Effector memory CD4-positive, alpha-beta T cell (primary cell): Measurements from ENCODE around the gene PPFIA1.
"Not testable (repeated sequence)": the region's sequence is repeated elsewhere in the genome, so short reads cannot be mapped to it uniquely, and the experiment has no call there.

Source experiments
- DNase-seq, 3 donors: peaks; one replicate each; pipeline ENCODE4 v3.0.0-alpha.2; 2020
- H3K27ac ChIP-seq: 2 replicates; pipeline ENCODE4 v1.7.0; 2013; ENCODE audit warnings: mild to moderate bottlenecking, low read length, moderate library complexity; ENCODE audit not compliant: insufficient read depth, poor library complexity, severe bottlenecking
- H3K27me3 ChIP-seq: replicated peaks from 2 replicates; pipeline ENCODE4 v1.7.0; 2013; ENCODE audit warnings: mild to moderate bottlenecking, low read length; ENCODE audit not compliant: insufficient read depth, control insufficient read depth, poor library complexity, severe bottlenecking
- H3K36me3 ChIP-seq: 2 replicates; pipeline ENCODE4 v1.7.0; 2013; ENCODE audit warnings: mild to moderate bottlenecking, low read length, moderate library complexity; ENCODE audit not compliant: control insufficient read depth, insufficient read depth
- H3K4me1 ChIP-seq: 2 replicates; pipeline ENCODE4 v1.7.0; 2013; ENCODE audit warnings: low read length, mild to moderate bottlenecking; ENCODE audit not compliant: control insufficient read depth, insufficient read depth, poor library complexity, severe bottlenecking
- H3K4me3 ChIP-seq: 2 replicates; pipeline ENCODE4 v1.7.0; 2013; ENCODE audit warnings: low read length, low read depth, mild to moderate bottlenecking; ENCODE audit not compliant: insufficient read depth, poor library complexity, severe bottlenecking
- H3K9me3 ChIP-seq: 2 replicates; pipeline ENCODE4 v1.7.0; 2013; ENCODE audit warnings: mild to moderate bottlenecking, low read length, moderate library complexity; ENCODE audit not compliant: control insufficient read depth

The PPFIA1 gene

DNA sequence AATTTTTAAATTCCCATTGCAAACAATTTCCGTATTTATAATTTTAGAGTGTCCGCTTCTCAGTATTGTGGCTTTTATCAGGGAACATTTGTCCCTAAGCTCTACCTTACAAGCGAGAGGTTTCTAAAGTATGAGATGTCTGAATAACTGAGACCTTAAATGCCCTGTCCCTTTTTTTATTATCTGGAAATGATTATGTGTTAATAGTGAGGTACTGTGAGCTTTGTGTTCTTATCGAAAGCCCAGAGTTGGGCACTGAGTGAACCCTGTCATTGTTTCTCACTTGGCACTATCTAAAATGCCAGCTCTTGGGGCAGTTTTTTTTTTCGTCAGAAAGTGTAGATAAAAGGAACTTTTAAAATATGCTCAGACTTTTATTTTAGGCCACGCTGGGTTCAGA, 137.3 kb downstream of the PPFIA1 start:
- Histone ChIP-seq H3K27me3 (no peaks in the 10 kb centered on the region), H3K27ac (no peak overlapping the region), H3K4me3 (no peak overlapping the region), H3K4me1 (no peaks in the 10 kb centered on the region), H3K9me3 (no peaks in the 10 kb centered on the region), H3K36me3 (no peaks in the 10 kb centered on the region)
- no peak for DNase-seq

DNA sequence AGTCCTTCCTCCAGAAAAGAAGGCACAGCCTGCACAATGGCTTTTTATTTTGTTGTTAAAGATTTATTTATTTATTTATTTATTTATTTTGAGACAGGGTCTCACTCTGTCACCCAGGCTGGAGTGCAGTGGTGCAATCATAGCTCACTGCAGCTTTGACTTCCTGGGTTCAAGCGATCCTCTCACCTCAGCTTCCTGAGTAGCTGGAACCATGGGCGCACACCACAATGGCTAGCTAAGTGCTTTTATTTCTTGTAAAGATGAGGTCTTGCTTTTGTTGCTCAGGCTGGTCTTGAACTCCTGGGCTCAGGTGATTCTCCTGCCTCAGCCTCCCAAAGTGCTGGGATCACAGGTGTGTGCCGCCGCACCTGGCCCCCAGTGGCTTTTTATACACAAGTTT, 137.8 kb downstream of the PPFIA1 start:
- H3K27ac ChIP-seq, H3K9me3 ChIP-seq, DNase-seq, H3K4me1 ChIP-seq, H3K4me3 ChIP-seq, H3K27me3 ChIP-seq, H3K36me3 ChIP-seq: not testable (repeated sequence)

DNA sequence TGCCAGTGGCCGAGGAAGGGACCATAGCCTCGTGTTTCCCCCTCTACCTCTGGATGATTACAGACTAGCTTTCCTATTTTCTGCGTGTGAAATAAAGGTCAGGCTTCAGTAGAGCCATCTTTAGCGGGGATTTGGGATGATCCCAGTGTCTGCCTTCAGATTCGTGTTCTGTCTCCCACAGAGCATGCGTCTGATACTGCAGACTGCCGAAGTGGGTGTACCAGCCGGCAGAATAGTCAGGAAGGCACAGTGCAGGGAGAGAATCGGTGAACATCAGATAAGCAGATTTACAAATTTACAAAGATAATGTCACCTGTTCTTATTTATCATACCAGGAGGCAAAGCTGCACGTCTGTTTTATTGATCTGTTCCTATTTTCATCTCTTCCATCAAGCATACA, 138.9 kb downstream of the PPFIA1 start:
- DNase-seq = no peak
- Histone ChIP-seq H3K27ac (no peak overlapping the region), H3K4me1 (no peaks in the 10 kb centered on the region), H3K36me3 (no peaks in the 10 kb centered on the region), H3K4me3 (no peak overlapping the region), H3K27me3 (no peaks in the 10 kb centered on the region), H3K9me3 (no peaks in the 10 kb centered on the region)

DNA sequence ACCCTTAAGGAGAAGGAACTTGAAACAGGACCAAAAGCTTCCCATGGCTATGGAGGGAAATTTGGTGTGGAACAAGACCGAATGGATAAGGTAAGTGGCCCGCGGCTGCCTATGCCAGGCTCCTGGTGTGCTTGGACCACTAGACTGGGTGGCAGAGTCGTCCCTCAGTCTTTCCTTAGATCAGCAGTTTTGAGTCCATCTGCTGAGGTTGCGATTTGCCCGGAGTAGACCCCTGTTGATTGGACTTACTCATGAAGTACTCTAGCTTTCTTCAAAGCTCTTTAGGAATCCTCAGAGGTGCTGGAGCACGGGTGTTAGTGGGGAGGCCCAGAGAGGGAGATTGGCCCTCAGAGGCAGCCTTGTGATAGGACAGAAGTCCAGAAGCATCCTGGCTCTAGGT, 139.4 kb downstream of the PPFIA1 start:
- Histone ChIP-seq H3K36me3 (no peaks in the 10 kb centered on the region), H3K27ac (no peak overlapping the region)

DNA sequence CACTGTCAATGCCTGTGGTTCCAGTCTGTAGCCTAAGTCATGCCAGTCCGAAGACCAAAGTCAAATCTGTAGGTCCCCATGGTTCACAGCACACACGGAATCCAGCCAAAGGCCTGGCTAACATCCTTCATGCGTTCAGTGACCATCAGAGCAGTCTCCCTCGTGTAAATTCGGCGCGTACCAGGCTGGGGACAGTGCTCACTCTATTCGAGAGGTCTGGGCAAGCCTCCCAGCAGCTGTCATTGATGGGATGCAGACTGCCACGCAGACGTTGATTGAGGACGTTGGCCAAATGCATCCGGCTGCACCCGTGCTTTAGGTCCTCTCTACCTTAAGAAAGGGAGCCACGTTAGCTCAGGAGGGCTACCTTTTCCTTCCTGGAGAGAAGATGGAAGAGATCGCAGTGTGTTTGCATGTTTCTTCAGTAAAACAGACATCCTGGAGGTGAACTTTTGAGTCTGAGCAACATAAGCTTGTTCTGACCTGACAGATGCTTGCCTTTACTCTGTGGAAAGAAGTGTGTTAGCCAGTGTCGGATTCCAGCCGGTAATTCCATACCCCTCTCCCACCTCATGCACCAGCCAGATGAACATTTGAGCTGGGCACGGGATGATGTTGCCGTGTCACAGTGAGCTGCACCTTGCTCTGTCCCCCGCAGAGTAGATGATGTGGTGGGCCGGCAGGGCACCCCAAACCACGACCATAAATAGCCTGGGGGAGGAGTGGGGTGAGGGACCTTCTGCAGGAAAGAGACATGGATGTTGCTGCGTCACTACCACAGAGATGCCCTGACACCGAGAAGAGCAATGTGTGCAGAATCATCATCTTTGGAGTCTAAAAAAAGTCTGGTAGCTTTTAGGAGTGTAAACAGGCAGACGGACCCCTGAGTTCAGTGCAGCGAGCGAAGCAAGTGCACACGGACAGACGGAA, 140.1 kb downstream of the PPFIA1 start:
- no peaks in the 10 kb centered on the region for H3K36me3 ChIP-seq
- H3K9me3 ChIP-seq = no peaks in the 10 kb centered on the region
- no peaks in the 10 kb centered on the region for H3K4me1 ChIP-seq
- no peak overlapping the region for H3K4me3 ChIP-seq
- no peak for DNase-seq
- no peaks in the 10 kb centered on the region for H3K27me3 ChIP-seq
- H3K27ac ChIP-seq = no peak overlapping the region

More for the DNA sequence above, 139.4 kb downstream of the PPFIA1 start:
- no peaks in the 10 kb centered on the region for H3K27me3 ChIP-seq
- no peaks in the 10 kb centered on the region for H3K9me3 ChIP-seq
- no peaks in the 10 kb centered on the region for H3K4me1 ChIP-seq
- DNase-seq = no peak
- H3K4me3 ChIP-seq = no peak overlapping the region

DNA sequence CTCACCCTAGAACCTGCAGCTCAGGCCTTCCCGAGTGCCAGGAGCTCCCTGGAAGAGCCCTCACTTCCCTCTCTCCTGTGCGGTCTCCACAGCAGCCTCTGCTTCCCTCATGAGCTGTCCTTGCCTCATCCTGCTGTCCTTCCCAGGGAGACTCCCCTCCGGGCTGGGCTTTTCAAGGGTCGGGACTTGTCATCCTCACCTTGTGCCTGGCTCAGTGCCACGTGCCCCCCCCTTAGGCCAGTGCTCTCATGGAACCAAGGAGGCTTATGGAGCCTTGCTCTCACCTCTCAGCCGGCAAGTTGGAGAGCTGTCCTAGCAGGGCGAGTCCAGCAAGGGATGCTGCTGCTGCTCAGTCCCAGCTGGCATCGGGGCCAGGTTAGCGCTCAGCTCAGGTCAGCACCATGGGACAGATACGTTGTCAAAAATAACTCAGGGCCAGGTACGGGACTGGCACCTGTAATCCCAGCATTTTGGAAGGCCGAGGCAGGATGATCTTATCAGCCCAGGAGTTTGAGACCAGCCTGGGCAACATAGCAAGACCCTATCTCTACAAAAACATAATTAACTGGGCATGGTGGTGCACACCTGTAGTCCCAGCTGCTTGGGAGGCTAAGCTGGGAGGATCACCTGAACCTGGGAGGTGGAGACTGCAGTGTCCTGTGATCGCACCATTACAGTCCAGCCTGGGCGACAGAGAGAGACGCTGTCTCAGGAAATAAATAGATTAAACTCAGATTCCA, 141.4 kb downstream of the PPFIA1 start:
- Histone ChIP-seq H3K36me3 (no peaks in the 10 kb centered on the region), H3K27ac (no peak overlapping the region), H3K4me1 (no peaks in the 10 kb centered on the region), H3K4me3 (no peak overlapping the region), H3K9me3 (no peaks in the 10 kb centered on the region), H3K27me3 (no peaks in the 10 kb centered on the region)
- DNase-seq = no peak

DNA sequence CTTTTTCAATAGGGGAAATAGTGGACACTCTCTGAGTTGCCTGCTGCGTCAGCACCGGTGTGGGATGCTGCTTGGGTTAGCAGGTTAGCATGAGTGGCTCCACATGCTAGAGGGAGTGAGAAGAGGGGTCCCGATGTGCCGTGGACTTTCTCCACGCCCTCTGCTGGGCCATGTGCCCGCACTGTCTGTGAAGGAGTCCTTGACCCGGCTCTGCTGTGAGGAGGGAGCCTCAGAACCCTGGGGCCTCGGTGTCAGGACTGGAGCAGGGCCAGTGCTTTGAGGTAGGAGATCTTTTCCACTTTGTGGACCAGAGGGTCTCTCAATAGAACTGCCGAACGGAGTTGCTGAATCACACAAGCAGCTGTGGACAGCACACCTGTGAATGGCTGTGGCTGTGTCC, 142.7 kb downstream of the PPFIA1 start:
- H3K27me3 ChIP-seq = no peaks in the 10 kb centered on the region
- H3K9me3 ChIP-seq = no peaks in the 10 kb centered on the region
- no peaks in the 10 kb centered on the region for H3K36me3 ChIP-seq
- H3K4me3 ChIP-seq = no peak overlapping the region
- H3K4me1 ChIP-seq = no peaks in the 10 kb centered on the region
- DNase-seq = no peak
- no peak overlapping the region for H3K27ac ChIP-seq

DNA sequence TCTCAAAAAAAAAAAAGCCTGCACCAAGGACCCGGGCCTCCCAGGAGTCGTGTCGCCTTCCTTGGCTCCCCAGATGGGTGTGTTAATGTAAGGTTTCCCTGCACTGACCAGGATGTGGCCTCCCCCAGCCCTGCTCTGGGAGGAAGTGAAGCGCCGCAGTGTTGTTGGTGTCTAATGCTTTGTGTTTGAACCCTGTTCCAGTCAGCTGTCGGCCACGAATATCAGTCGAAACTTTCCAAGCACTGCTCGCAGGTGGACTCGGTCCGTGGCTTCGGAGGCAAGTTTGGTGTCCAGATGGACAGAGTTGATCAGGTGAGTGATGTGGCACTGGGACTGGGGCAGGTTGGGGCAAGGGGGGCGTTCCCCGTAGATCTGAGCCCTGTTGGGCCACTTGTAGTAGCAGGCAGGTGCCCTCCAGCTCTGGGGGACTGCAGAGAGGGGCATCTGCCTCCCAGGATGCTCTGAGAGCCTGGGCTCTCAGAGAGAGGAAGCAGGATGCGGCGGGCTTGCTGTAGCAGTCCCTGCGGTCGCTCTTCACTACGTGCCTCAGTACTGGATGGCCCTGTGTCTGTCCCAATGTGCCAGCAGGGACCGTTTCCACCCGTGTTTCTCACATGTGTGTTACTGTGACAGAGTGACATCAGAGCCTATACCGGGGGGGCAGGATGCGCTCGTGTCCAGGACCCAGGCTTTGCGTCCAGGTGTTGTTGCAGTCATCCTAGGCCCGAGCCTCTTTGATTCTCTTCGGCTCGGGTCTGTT, 144.0 kb downstream of the PPFIA1 start:
- H3K9me3 ChIP-seq = no peaks in the 10 kb centered on the region
- DNase-seq = no peak
- H3K36me3 ChIP-seq = no peaks in the 10 kb centered on the region
- no peak overlapping the region for H3K27ac ChIP-seq
- no peak overlapping the region for H3K4me3 ChIP-seq
- H3K4me1 ChIP-seq = no peaks in the 10 kb centered on the region
- no peaks in the 10 kb centered on the region for H3K27me3 ChIP-seq

DNA sequence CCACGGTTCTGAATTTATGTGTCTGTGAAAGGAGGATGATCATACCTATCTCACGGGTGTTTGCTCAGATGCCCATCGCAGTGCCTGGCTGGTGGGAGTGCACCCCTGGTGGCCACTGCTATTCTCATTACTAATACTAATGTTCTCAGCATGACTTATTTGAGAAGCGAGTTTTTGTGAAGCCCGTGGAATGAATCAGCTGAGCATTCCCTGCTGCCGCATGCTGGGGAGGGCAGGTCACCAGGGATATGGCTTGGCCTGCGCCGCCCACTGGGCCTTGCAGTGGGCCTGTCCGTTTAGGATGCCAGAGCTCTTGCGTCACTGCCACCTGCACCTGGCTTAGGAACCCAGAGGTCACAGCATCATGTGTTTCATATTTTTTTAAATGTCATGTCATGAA, 144.7 kb downstream of the PPFIA1 start:
- no peak for DNase-seq
- no peaks in the 10 kb centered on the region for H3K36me3 ChIP-seq

More for the DNA sequence above, 144.7 kb downstream of the PPFIA1 start:
- no peaks in the 10 kb centered on the region for H3K4me1 ChIP-seq
- H3K27ac ChIP-seq = no peak overlapping the region
- H3K4me3 ChIP-seq = no peak overlapping the region
- no peaks in the 10 kb centered on the region for H3K27me3 ChIP-seq
- no peaks in the 10 kb centered on the region for H3K9me3 ChIP-seq
